HepG2 (cell line): ENCODE measurements around the gene C3orf22. TPM values are rescaled to one million over a fixed set of nuclear protein-coding genes. Genes with fewer than 3 reads are reported as not detected.

Experiments used
- CHD2 ChIP-seq: IDR thresholded peaks from 2 replicates; pipeline ENCODE4 v1.6.1; 2011; ENCODE audit warnings: low read depth, low read length, improper control_type of control experiment
- DPF2 ChIP-seq: sonication (generic); formaldehyde crosslinking; IDR thresholded peaks from 2 replicates; pipeline ENCODE4 v1.4.0; 2020; ENCODE audit warnings: mild to moderate bottlenecking, low read depth, missing genetic modification reagents, borderline replicate concordance
- GMEB2 ChIP-seq: IDR thresholded peaks from 2 replicates; pipeline ENCODE4 v1.6.1; 2016; ENCODE audit warnings: missing biosample characterization, missing genetic modification reagents, low read depth
- HOXA7 ChIP-seq: sonication (generic); formaldehyde crosslinking; IDR thresholded peaks from 2 replicates; pipeline ENCODE4 v1.8.1; 2022; ENCODE audit warnings: mild to moderate bottlenecking, missing genetic modification reagents, moderate library complexity
- KLF6 ChIP-seq: IDR thresholded peaks from 2 replicates; pipeline ENCODE4 v1.8.0; 2016; ENCODE audit warnings: missing biosample characterization, missing genetic modification reagents
- NFIC ChIP-seq: IDR thresholded peaks from 2 replicates; pipeline ENCODE4 v1.6.1; 2012; ENCODE audit warnings: mild to moderate bottlenecking, low read length, inconsistent platforms
- NFRKB ChIP-seq: fragments of 450-650 bp; IDR thresholded peaks from 2 replicates; pipeline ENCODE4 v1.6.1; 2017
- NRL ChIP-seq: sonication (generic); formaldehyde crosslinking; IDR thresholded peaks from 2 replicates; pipeline ENCODE4 v1.5.0; 2020; ENCODE audit warnings: missing genetic modification reagents, mild to moderate bottlenecking, moderate library complexity, borderline replicate concordance
- PREB ChIP-seq: sonication (generic); formaldehyde crosslinking; IDR thresholded peaks from 2 replicates; pipeline ENCODE4 v1.4.0; 2020; ENCODE audit warnings: missing genetic modification reagents
- SATB2 ChIP-seq: sonication (generic); formaldehyde crosslinking; IDR thresholded peaks from 2 replicates; pipeline ENCODE4 v1.5.0; 2020; ENCODE audit warnings: missing genetic modification reagents
- SMARCC2 ChIP-seq: fragments of 450-650 bp; IDR thresholded peaks from 2 replicates; pipeline ENCODE4 v1.6.1; 2017; ENCODE audit warnings: antibody characterized with exemption, mild to moderate bottlenecking
- SOX13 ChIP-seq, 3 experiments: fragments of 450-650 bp in 1 of 3; sonication (generic) in 1 of 3; formaldehyde crosslinking in 1 of 3; IDR thresholded peaks in 2 of 3; conservative IDR thresholded peaks in 1 of 3; 2 replicates each; pipeline versions ENCODE4 v1.5.0 to v1.6.1; 2016 to 2020; ENCODE audit warnings: antibody characterized with exemption in 1 of 3, mild to moderate bottlenecking in 1 of 3, missing compliant biosample characterization in 1 of 3, missing genetic modification reagents in 1 of 3, moderate library complexity in 1 of 3
- SRSF4 ChIP-seq: fragments of 200-400 bp; formaldehyde crosslinking; IDR thresholded peaks from one replicate; pipeline ENCODE4 v1.6.1; 2018; ENCODE audit warnings: mild to moderate bottlenecking, low read depth, low read length, moderate library complexity; ENCODE audit not compliant: poor library complexity, severe bottlenecking
- TARDBP ChIP-seq: sonication (generic); formaldehyde crosslinking; IDR thresholded peaks from 2 replicates; pipeline ENCODE4 v1.8.0; 2022; ENCODE audit warnings: mild to moderate bottlenecking, missing genetic modification reagents
- THAP11 ChIP-seq: IDR thresholded peaks from 2 replicates; pipeline ENCODE4 v1.6.1; 2016; ENCODE audit warnings: missing biosample characterization, missing genetic modification reagents
- ZC3H13 ChIP-seq: sonication (generic); formaldehyde crosslinking; IDR thresholded peaks from 2 replicates; pipeline ENCODE4 v1.8.1; 2023; ENCODE audit warnings: mild to moderate bottlenecking, missing genetic modification reagents, moderate library complexity
- ZFX ChIP-seq: sonication (generic); formaldehyde crosslinking; IDR thresholded peaks from 2 replicates; pipeline ENCODE4 v1.4.0; 2020; ENCODE audit warnings: mild to moderate bottlenecking, low read depth, missing genetic modification reagents, moderate library complexity
- ZNF121 ChIP-seq: sonication (generic); formaldehyde crosslinking; IDR thresholded peaks from 2 replicates; pipeline ENCODE4 v1.5.0; 2020; ENCODE audit warnings: mild to moderate bottlenecking, missing genetic modification reagents
- ZNF138 ChIP-seq: sonication (generic); formaldehyde crosslinking; IDR thresholded peaks from 2 replicates; pipeline ENCODE4 v1.5.0; 2020; ENCODE audit warnings: mild to moderate bottlenecking, low read depth, missing genetic modification reagents
- ZNF207 ChIP-seq: fragments of 450-650 bp; IDR thresholded peaks from 2 replicates; pipeline ENCODE4 v1.6.1; 2016; ENCODE audit warnings: antibody characterized with exemption, borderline replicate concordance
- ZNF234 ChIP-seq: sonication (generic); formaldehyde crosslinking; conservative IDR thresholded peaks from 2 replicates; pipeline ENCODE4 v1.5.1; 2020; ENCODE audit warnings: mild to moderate bottlenecking, missing genetic modification reagents
- ZNF274 ChIP-seq: sonication (generic); formaldehyde crosslinking; IDR thresholded peaks from 2 replicates; pipeline ENCODE4 v1.5.1; 2020; ENCODE audit warnings: mild to moderate bottlenecking, missing genetic modification reagents
- ZNF33A ChIP-seq: sonication (generic); formaldehyde crosslinking; IDR thresholded peaks from 2 replicates; pipeline ENCODE4 v1.5.1; 2020; ENCODE audit warnings: missing genetic modification reagents, mild to moderate bottlenecking, moderate library complexity, borderline replicate concordance
- ZNF34 ChIP-seq: sonication (generic); formaldehyde crosslinking; IDR thresholded peaks from 2 replicates; pipeline ENCODE4 v1.4.0; 2020; ENCODE audit warnings: mild to moderate bottlenecking, missing genetic modification reagents, borderline replicate concordance
- ZNF446 ChIP-seq: sonication (generic); formaldehyde crosslinking; IDR thresholded peaks from 2 replicates; pipeline ENCODE4 v1.5.0; 2020; ENCODE audit warnings: mild to moderate bottlenecking, missing genetic modification reagents
- ZNF547 ChIP-seq: sonication (generic); formaldehyde crosslinking; IDR thresholded peaks from 2 replicates; pipeline ENCODE4 v1.5.1; 2020; ENCODE audit warnings: mild to moderate bottlenecking, missing genetic modification reagents
- ZNF777 ChIP-seq: sonication (generic); formaldehyde crosslinking; IDR thresholded peaks from 2 replicates; pipeline ENCODE4 v1.4.0; 2020; ENCODE audit warnings: missing genetic modification reagents
- ZSCAN29 ChIP-seq: sonication (generic); formaldehyde crosslinking; conservative IDR thresholded peaks from 2 replicates; pipeline ENCODE4 v1.4.0; 2020; ENCODE audit warnings: mild to moderate bottlenecking, missing genetic modification reagents
- ZSCAN9 ChIP-seq: IDR thresholded peaks from 2 replicates; pipeline ENCODE4 v1.6.1; 2016; ENCODE audit warnings: borderline replicate concordance
- polyA plus RNA-seq, 8 experiments: library from polyadenylated mRNA; depleted of rRNA in 3 of 8; stranded (reverse) in 7 of 8; unstranded in 1 of 8; fragments of >200 nt; fragmentation: Illumina TruSeq in 4 of 8; extraction: Trizol in 4 of 8; gene quantifications; 2 replicates each; pipeline versions ENCODE4 v1.2.1 to v1.2.3, GENCODE V29; 2011 to 2016; ENCODE audit warnings: low read depth in 4 of 8, missing spikeins in 1 of 8, mixed read lengths in 1 of 8; ENCODE audit not compliant: insufficient read depth in 1 of 8
- total RNA-seq, 5 experiments: library from RNA; depleted of rRNA; stranded (reverse); fragments of >200 nt; fragmentation: Illumina TruSeq; extraction: Trizol; gene quantifications; 2 replicates each; pipeline ENCODE4 v1.2.3, GENCODE V29; 2016; ENCODE audit warnings: low read depth in 1 of 5
- TF ChIP-seq, protein P1 (sequence below): sonication (generic); formaldehyde crosslinking; IDR thresholded peaks from 2 replicates; pipeline ENCODE4 v1.5.1; 2020; ENCODE audit warnings: missing genetic modification reagents, mild to moderate bottlenecking, borderline replicate concordance

C3orf22 gene
- total and polyA plus RNA-seq, 2 of the 13 experiments (the other 11 are each of a cell fraction or from before 2014, with no cell fraction given) = not detected

DNA sequence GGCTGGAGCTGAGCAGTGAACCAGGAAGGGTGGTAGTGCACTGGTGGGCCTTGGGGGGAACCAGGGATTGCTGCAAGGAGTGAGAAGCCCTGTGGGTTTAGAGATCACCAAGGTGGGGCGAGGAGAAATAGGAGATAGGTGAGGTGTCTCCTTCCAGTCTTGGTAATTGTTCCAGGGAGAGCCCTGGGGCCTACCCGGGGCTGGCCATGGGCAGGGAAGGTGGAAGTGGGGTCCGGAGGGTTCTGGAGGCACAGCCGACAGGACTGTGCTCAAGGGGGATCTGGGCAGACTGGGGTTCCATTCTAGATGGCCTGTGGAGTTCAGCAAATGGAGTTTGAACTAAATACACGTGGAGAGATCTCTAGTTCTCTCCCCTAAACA, 30.3 kb downstream of the C3orf22 start (continued):
- TF ChIP-seq GMEB2 (no peak), ZNF121 (CRISPR knock-in tag) (no peak), ZNF34 (CRISPR knock-in tag) (no peak), ZSCAN9 (CRISPR knock-in tag) (no peak), SMARCC2 (no peak), ZNF234 (CRISPR knock-in tag) (0 out of 2 replicates have a peak, but pooled peaks have one; percentile 3), ZSCAN29 (CRISPR knock-in tag) (no peak), PREB (CRISPR knock-in tag) (no peak), ZC3H13 (CRISPR knock-in tag) (no peak), DPF2 (no peak), NFIC (no peak), ZNF777 (CRISPR knock-in tag) (0 out of 2 replicates have a peak, but pooled peaks have one; percentile 1), ZFX (no peak), SRSF4 (no peak), SATB2 (CRISPR knock-in tag) (no peak), TARDBP (CRISPR knock-in tag) (no peak; the same call in 1 of the 2 replicates), SOX13 (IDR thresholded peaks at IDR 0.05) (no peak), SOX13 (CRISPR knock-in tag; conservative IDR thresholded peaks at IDR 0.05 in 1 of 2, IDR thresholded peaks at IDR 0.05 in 1 of 2) (no peak), ZNF446 (peak; percentile 74; the same call in 1 of the 2 replicates), NFRKB (no peak), HOXA7 (CRISPR knock-in tag) (no peak), ZNF207 (no peak), ZNF138 (no peak), CHD2 (no peak), ZNF33A (CRISPR knock-in tag) (no peak), NRL (CRISPR knock-in tag) (no peak), THAP11 (CRISPR knock-in tag) (no peak), ZNF274 (CRISPR knock-in tag) (no peak), ZNF547 (CRISPR knock-in tag) (no peak), KLF6 (CRISPR knock-in tag) (no peak)
- TF ChIP-seq, protein P1, sequence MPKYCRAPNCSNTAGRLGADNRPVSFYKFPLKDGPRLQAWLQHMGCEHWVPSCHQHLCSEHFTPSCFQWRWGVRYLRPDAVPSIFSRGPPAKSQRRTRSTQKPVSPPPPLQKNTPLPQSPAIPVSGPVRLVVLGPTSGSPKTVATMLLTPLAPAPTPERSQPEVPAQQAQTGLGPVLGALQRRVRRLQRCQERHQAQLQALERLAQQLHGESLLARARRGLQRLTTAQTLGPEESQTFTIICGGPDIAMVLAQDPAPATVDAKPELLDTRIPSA (CRISPR knock-in tag) = peak; percentile 16; the same call in 1 of the 2 replicates
